Measurements from ENCODE around the gene KRT72. TPM values are rescaled to one million over a fixed set of nuclear protein-coding genes. Genes with fewer than 3 reads are reported as not detected.

The KRT72 gene
- total and polyA plus RNA-seq, 2 of the 13 experiments (the other 11 are each of a cell fraction or from before 2014, with no cell fraction given): not detected

DNA sequence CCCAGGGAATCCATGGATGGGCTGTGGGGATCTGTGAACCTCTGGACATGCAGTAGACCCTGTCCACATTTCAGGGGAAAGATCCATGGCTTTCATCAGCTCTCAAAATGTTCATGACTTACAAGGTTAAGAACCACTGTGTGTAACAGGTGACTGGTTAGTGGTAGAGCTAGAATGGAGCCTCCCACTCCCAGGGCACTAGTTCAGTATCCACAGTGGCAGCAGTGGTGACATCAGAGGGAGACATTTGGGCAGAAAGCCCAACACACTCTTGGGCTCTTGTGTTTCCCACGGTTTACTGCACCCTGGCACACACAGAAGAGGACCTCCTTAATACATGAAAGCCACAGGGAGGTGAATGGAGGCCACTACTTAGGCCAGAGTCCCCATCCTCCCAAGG is 36.7 kb downstream of the KRT72 start:
- Histone ChIP-seq H2AFZ (ENCODE audit: low read length) (no peak overlapping the region), H3K27ac (ENCODE audit: extremely low read length, insufficient read depth, low read length) (no peak overlapping the region), H3K4me2 (ENCODE audit: low read depth, low read length) (no peak overlapping the region), H3K36me3 (replicated peaks in 1 of 2; ENCODE audit: control insufficient read depth in 1 of 2, insufficient read depth in 2 of 2, low read length in 2 of 2) (no peaks in the 10 kb centered on the region), H3K9ac (ENCODE audit: insufficient read depth, low read depth, low read length) (no peak overlapping the region), H3K4me3 (replicated peaks in 1 of 3; ENCODE audit: insufficient read depth in 1 of 3, low read depth in 2 of 3, low read length in 3 of 3) (no peak overlapping the region), H4K20me1 (ENCODE audit: insufficient read depth, low read length) (no peaks in the 10 kb centered on the region), H3K9me3 (ENCODE audit: low read length) (no peaks in the 10 kb centered on the region), H3K4me1 (ENCODE audit: insufficient read depth, low read length) (no peaks in the 10 kb centered on the region), H3K27me3 (ENCODE audit: control insufficient read depth in 1 of 2, insufficient read depth in 2 of 2, low read length in 2 of 2) (peaks cover 6 to 27% of the 10 kb centered on the region in 2 experiments; a peak in 2 of 5 replicates), H3K79me2 (ENCODE audit: insufficient read depth, low read length) (no peaks in the 10 kb centered on the region)
- BruUV-seq (replicated peaks): no TSS peak
- ChIA-PET CTCF (ENCODE audit: low intra/inter-chr PET ratio, low total read pairs) (no interaction called here), POLR2A (no interaction called here)
- intact Hi-C loops (cut with micrococcal nuclease; ENCODE audit: unreplicated experiment): no loop called here
- WGBS (ENCODE audit: low lambda C conversion rate): 0% methylated on average over 1 of the region's 1 CpG
- TF ChIP-seq, protein P1, sequence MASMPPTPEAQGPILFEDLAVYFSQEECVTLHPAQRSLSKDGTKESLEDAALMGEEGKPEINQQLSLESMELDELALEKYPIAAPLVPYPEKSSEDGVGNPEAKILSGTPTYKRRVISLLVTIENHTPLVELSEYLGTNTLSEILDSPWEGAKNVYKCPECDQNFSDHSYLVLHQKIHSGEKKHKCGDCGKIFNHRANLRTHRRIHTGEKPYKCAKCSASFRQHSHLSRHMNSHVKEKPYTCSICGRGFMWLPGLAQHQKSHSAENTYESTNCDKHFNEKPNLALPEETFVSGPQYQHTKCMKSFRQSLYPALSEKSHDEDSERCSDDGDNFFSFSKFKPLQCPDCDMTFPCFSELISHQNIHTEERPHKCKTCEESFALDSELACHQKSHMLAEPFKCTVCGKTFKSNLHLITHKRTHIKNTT (CRISPR knock-in tag; IDR thresholded peaks at IDR 0.05): no peak
- no peak for TF ChIP-seq ZHX2 (IDR thresholded peaks at IDR 0.05; ENCODE audit: low read depth)
- TF ChIP-seq ZHX2 (CRISPR knock-in tag; IDR thresholded peaks at IDR 0.05; ENCODE audit: borderline replicate concordance): no peak
- no peak for TF ChIP-seq ZNF607 (CRISPR knock-in tag; IDR thresholded peaks at IDR 0.05; ENCODE audit: borderline replicate concordance)
- no peak for TF ChIP-seq CBX2 (IDR thresholded peaks at IDR 0.05; ENCODE audit: low read depth, low read length)
- no peak for TF ChIP-seq CBX2 (CRISPR knock-in tag; IDR thresholded peaks at IDR 0.05; ENCODE audit: low read depth)
- no peak for TF ChIP-seq ZNF562 (CRISPR knock-in tag; IDR thresholded peaks at IDR 0.05; ENCODE audit: borderline replicate concordance)
- no peak for TF ChIP-seq ZNF576 (CRISPR knock-in tag; IDR thresholded peaks at IDR 0.05)
- TF ChIP-seq ZNF678 (CRISPR knock-in tag; IDR thresholded peaks at IDR 0.05): no peak
- no peak for TF ChIP-seq TCF7L2 (IDR thresholded peaks at IDR 0.05; ENCODE audit: low read depth, low read length)
- TF ChIP-seq GLI4 (CRISPR knock-in tag; IDR thresholded peaks at IDR 0.05; ENCODE audit: borderline replicate concordance): no peak
- no peak for TF ChIP-seq HOXD1 (CRISPR knock-in tag; IDR thresholded peaks at IDR 0.05)
- FAIRE-seq: no peak
- ATAC-seq: no peak
- no peak for DNase-seq (ENCODE audit: low spot score)
- in situ Hi-C loops (cut with HindIII; ENCODE audit: extremely low pct_ligation_motif_present, low pct_unique_long_range_greater_than_20kb): no loop called here
